Activated T-cell treated with anti-CD3 and anti-CD28 coated beads for 4 hours (primary cell): Measurements from ENCODE around the gene SPOCD1.

Experiments
- DNase-seq: peaks from one replicate; pipeline ENCODE4 v3.0.0-alpha.2; 2020

The SPOCD1 gene

GRCh38 chr1:31768939-31769704, 46.7 kb downstream of the SPOCD1 start:
- DNase-seq = no peak

GRCh38 chr1:31768407-31768907, 47.4 kb downstream of the SPOCD1 start:
- no peak for DNase-seq

- DNase-seq = no peak
These were observed 48.6 kb downstream of the SPOCD1 start for GRCh38 chr1:31767225-31767624.

GRCh38 chr1:31765516-31765915, 50.3 kb downstream of the SPOCD1 start:
- DNase-seq = no peak

GRCh38 chr1:31765041-31765467, 50.8 kb downstream of the SPOCD1 start:
- DNase-seq = no peak

GRCh38 chr1:31764312-31765040, 51.3 kb downstream of the SPOCD1 start, which contains the start of gene ADGRB2:
Gene ADGRB2, minus strand, starts transcription at chr1:31764340. Its CDS starts 7,119 bp downstream, at chr1:31757221.
- DNase-seq = no peak

- DNase-seq = no peak
These were observed 52.0 kb downstream of the SPOCD1 start for GRCh38 chr1:31763671-31764311.

- peak; percentile 41 for DNase-seq
These were observed 52.8 kb downstream of the SPOCD1 start for GRCh38 chr1:31762726-31763670.

- no peak for DNase-seq
These were observed 53.5 kb downstream of the SPOCD1 start for GRCh38 chr1:31762323-31762722.

GRCh38 chr1:31761883-31762282, 53.9 kb downstream of the SPOCD1 start:
- no peak for DNase-seq

- DNase-seq = peak; percentile 59
These were observed 55.1 kb downstream of the SPOCD1 start for GRCh38 chr1:31760471-31761470.

GRCh38 chr1:31759298-31760023, 56.4 kb downstream of the SPOCD1 start:
- no peak for DNase-seq

- DNase-seq = no peak
These were observed 57.0 kb downstream of the SPOCD1 start for GRCh38 chr1:31758823-31759222.

GRCh38 chr1:31757989-31758388, 57.8 kb downstream of the SPOCD1 start:
- DNase-seq = no peak

GRCh38 chr1:31757204-31757679, 58.6 kb downstream of the SPOCD1 start:
- DNase-seq = no peak

- DNase-seq = no peak
These were observed 59.2 kb downstream of the SPOCD1 start for GRCh38 chr1:31756578-31756977.

GRCh38 chr1:31755850-31756492, 59.9 kb downstream of the SPOCD1 start:
- DNase-seq = no peak

- DNase-seq = no peak
These were observed 60.6 kb downstream of the SPOCD1 start for GRCh38 chr1:31755197-31755611.

- no peak for DNase-seq
These were observed 61.4 kb downstream of the SPOCD1 start for GRCh38 chr1:31754397-31754796.
